ENCODE data around the gene KIF15.
"Not testable (repeated sequence)": the region's sequence is repeated elsewhere in the genome, so short reads cannot be mapped to it uniquely, and the experiment has no call there.

KIF15 gene, protein sequence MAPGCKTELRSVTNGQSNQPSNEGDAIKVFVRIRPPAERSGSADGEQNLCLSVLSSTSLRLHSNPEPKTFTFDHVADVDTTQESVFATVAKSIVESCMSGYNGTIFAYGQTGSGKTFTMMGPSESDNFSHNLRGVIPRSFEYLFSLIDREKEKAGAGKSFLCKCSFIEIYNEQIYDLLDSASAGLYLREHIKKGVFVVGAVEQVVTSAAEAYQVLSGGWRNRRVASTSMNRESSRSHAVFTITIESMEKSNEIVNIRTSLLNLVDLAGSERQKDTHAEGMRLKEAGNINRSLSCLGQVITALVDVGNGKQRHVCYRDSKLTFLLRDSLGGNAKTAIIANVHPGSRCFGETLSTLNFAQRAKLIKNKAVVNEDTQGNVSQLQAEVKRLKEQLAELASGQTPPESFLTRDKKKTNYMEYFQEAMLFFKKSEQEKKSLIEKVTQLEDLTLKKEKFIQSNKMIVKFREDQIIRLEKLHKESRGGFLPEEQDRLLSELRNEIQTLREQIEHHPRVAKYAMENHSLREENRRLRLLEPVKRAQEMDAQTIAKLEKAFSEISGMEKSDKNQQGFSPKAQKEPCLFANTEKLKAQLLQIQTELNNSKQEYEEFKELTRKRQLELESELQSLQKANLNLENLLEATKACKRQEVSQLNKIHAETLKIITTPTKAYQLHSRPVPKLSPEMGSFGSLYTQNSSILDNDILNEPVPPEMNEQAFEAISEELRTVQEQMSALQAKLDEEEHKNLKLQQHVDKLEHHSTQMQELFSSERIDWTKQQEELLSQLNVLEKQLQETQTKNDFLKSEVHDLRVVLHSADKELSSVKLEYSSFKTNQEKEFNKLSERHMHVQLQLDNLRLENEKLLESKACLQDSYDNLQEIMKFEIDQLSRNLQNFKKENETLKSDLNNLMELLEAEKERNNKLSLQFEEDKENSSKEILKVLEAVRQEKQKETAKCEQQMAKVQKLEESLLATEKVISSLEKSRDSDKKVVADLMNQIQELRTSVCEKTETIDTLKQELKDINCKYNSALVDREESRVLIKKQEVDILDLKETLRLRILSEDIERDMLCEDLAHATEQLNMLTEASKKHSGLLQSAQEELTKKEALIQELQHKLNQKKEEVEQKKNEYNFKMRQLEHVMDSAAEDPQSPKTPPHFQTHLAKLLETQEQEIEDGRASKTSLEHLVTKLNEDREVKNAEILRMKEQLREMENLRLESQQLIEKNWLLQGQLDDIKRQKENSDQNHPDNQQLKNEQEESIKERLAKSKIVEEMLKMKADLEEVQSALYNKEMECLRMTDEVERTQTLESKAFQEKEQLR (N-terminal part only)

DNA sequence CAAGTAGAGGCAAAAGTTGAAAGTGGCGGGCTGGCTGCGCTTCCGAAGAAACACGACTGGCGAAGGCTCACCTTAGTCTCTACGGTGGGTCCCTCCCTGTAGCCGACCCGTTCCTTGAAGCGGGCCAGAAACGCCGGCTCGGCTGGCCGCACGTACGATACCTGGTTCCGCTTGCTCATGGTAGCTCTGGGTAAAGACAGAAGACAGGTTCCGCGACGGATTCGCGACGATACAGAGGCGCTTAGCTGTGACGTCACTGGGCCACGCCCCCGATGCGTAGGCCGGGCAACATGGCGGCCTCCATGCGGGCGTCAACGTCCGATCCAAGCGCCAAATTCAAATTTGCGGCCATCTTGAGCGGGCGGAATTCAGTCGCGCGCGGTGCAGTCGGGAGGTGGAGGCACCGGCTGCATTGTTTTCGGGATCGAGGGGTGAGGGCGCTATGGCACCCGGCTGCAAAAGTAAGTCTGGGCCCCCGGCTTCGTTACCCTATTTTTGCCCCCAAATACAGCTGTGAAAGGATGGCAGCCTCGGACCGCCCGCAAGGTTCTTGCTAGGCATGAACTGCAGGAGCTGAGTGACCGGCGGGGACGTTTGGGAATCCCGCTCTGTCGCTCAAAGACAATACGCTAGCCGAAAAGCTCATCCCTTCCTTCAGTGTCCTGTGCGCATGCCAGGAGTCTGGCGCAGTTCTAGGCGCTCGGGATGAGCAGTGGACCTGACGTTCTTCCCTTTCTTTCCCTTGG lies at the start of gene KIF15, which contains the start of gene KIAA1143:
KIF15 (plus strand) TSS at position 371 of the 746 bp plus-strand sequence; CDS start at position 443, 72 bp downstream.
KIAA1143 (minus strand) TSS at position 196 of the 746 bp plus-strand sequence; CDS start at position 179, 17 bp downstream.
- DNase-seq: peak; percentile 97

DNA sequence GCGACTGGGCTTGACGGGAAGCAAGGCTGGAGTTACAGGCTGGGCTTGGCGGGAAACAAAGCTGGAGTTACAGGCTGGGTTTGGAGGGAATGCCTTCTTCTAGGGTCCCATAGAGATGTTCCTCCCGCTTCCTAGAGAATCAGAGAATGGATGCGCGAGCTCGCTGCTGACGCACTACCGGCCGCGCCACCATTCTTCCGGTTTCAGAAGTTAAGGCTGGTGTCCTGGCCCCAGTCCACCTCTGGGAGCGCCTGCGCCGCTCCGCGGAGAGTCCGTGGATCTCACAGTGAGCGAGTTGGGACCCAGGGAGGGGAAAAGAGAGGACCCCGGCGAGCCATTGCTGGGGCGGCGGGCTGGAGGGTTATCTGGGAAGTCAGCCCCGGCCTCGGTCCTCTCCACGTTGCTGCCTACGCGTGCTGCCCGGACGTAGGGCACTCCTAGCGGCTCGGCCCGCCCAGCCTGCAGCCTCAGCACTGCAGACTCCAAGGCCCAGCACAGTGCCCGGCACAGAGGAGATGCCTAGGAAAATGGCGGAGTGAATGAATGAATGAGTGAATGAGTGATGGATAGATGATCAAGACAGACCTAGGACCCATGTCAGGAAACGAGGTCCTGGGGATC lies 49.0 kb upstream of the KIF15 start, which contains the start of gene ZNF502:
ZNF502 (plus strand) TSS at position 206 of the 621 bp plus-strand sequence. CDS start 7,602 bp downstream, outside the sequence.
- DNase-seq: peak; percentile 73

DNA sequence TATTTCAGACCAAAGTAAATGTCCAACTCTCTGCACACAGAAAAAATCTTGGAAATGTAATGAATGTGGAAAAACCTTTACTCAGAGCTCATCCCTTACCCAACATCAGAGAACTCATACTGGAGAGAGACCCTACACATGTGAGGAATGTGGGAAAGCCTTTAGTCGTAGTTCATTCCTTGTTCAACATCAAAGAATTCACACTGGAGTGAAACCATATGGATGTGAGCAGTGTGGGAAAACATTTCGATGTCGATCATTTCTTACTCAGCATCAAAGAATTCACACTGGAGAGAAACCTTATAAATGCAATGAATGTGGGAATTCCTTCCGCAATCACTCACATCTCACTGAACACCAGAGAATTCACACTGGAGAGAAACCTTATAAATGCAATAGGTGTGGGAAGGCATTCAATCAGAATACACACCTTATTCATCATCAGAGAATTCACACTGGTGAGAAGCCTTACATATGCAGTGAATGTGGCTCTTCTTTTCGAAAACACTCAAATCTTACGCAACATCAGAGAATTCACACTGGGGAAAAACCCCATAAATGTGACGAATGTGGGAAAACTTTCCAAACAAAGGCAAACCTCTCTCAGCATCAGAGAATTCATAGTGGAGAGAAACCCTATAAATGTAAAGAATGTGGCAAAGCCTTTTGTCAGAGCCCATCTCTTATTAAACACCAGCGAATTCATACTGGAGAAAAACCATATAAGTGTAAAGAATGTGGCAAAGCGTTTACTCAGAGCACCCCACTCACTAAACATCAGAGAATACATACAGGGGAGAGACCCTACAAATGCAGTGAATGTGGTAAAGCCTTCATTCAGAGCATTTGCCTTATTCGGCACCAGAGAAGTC lies 40.1 kb upstream of the KIF15 start:
- no peak for DNase-seq

DNA sequence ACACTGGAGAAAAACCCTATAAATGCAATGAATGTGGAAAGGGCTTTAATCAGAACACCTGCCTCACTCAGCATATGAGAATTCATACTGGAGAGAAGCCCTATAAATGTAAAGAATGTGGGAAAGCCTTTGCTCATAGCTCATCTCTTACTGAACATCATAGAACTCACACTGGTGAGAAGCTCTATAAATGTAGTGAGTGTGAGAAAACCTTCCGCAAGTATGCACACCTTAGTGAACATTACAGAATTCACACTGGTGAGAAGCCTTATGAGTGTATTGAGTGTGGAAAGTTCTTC lies 39.5 kb upstream of the KIF15 start:
- DNase-seq: no peak

DNA sequence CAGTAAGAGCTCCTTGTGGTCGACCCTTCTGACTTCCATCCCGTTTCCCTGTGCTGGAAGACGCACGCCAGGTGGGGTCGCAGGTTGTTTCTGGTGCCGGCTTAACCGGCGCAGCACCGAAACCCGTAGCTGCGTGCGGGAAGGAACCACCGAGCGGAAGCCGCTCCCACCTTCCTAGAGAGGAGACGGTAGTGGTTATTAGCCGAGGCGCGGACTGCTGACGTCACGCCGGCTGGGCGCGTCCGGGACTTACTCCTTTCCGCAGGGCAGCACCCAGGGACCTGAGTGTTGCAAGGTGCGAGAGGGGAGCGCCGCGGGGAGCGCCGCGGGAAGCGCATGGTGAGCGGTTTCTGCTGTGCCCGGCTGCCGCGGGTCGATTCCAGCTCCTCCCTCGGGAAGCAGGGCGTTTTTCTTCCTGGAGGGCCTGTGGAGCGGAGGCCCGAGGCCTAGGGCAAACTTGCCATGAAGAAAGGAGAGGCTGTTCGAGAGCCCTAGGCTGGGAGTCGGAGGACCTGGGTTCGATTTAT lies 32.1 kb upstream of the KIF15 start, which contains the start of gene ZNF501:
ZNF501 (plus strand) TSS at position 252 of the 527 bp plus-strand sequence. CDS start 4,787 bp downstream, outside the sequence.
- peak; percentile 90 for DNase-seq

DNA sequence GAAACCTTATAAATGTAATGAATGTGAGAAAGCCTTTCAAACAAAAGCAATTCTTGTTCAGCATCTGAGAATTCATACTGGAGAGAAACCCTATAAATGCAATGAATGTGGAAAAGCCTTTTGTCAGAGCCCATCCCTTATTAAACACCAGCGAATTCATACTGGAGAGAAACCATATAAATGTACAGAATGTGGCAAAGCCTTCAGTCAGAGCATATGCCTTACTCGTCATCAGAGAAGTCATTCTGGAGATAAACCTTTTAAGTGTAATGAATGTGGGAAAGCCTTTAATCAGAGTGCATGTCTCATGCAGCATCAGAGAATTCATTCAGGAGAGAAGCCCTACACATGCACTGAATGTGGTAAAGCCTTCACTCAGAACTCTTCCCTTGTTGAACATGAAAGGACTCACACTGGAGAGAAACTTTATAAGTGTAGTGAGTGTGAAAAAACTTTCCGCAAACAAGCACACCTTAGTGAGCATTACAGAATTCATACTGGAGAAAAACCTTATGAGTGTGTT lies 26.9 kb upstream of the KIF15 start:
- no peak for DNase-seq

DNA sequence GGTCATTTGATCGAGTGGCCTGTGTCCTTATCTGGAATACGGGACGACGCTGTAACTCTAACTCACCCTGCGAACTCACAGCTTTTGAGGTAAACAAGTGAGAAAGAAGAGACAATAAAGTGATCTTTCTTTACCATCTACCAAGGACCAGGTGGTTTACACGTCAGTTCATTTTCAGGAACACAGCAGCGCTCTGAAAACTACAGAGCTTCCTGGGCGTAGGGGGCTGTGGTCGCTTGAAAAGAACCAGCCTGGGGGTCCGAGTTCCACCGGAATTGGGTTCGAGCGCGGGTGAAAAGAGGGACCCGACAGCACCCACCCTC lies 532 bp upstream of the KIF15 start:
- DNase-seq: no peak

DNA sequence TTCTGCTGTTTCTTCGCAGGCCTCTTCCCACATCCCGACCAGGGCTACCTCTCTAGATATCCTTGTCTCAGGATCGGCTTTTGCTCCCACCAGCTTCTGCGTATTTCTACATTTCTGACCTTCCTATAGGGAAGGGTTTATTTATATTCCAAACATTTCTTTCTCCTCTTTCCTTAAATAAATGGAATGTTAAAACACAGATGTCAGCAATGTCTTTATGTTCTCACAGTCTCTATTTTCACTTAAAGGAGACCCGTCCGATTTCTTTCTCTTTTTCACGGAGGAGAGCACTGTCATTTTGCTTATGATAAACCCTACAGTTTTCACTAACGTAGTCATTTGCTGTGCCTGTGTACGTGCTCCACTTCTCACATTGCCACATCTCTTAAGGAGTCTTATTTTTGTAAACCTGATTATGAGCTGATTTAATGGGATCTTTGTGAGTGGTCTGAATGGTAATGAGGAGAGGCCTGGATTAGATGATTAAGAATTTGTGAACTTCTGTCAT lies 630 bp downstream of the KIF15 start:
- no peak for DNase-seq

DNA sequence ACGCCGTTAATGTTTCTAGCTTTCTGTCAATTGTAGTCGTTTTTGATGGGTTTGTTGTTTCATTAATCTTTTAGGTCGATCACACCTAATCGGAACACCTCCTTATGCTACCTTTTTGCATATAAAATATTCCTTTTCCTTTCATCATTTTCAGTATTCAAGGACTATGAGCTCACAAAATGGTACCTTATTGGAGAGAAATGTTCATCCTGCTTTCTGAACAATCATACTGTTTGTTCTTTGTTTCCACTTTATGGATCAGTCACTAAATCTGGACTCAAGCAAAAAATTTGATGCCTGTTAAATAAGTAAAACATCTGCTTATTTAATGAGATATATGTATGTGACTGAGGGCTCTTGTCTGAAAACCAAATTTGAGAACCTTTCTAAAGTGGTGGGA lies 1.1 kb downstream of the KIF15 start:
- DNase-seq: no peak

DNA sequence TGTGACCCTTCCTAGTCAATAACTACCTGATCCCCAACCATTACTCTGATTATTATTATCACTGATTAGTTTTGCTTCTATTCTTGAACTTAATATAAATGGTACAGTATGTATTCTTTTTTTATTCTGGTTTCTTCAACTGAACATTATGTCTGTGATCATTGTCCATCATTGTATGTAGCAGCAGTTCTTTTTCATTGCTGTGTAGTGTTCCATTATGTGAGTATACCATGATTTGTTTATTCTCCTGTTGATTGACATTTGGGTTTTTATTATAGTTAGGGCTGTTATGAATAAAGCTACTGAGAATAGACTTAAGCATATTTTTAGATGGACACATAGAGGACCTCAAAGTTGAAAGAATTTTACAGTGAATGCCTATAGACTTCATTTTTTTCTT lies 2.7 kb downstream of the KIF15 start:
- no peak for DNase-seq

DNA sequence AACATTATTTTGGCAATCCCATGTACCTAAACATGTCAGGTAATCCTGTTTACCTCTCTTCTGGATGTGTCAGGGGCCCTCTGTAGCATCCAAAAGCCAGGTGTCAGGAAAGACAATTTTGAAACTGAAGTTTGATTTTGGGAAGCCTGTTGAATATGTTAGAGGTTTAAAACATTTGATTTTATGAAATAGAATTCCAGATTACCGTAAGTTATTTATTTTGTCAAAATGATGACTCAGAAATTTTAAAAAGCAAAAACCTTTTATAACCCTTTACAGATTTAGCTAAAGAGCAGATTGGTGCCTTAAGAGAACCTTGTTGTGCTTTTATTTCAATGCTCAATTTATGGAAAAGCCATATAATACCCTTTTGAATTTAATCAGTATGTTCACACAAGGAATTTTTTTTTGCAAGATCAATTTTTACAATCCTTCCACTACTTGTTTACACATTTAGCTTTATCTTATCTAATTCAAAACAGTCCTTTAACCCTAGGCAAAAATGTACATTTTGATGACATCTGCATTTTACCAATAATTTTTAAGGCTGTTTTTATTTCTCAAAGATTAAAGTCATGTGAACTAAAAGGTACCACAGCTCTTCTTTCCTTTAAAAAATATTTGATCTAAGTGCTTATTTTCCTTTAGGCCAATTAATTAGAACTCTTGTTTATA lies 10.0 kb downstream of the KIF15 start:
- DNase-seq: no peak

DNA sequence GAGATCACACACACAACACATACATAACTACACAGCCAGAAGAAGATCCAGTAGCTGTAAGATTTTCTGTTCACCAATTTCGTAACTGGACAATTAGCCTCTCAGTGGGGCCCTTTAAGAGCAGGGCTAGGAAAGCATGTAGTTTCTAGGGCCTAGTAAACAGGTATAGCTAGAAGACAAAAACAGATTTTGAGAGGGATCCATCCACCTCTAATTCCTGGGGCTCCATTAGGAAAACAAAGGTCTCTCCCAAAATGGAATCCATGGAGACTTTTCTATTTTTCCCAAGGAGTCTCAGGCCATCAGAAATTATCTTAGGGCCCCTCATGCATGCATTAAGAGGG lies 10.5 kb downstream of the KIF15 start:
- no peak for DNase-seq

DNA sequence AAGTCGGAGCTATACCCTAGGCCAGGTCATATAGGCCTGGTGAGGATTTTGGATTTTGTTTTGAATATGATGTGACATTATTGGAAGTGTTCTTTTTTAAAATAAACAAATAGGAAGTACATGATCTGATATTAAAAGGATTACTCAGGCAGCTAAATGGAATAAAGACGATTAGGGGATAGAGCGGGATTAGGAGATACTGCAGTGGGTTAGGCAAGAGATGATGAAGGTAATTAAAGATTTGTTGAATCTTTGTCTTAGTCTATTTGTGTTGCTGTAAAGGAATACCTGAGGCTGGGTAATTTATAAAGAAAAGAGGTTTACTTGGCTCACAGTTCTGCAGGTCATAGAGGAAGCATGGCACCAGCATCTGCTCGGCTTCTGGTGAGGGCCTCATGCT lies 21.3 kb downstream of the KIF15 start:
- DNase-seq: no peak

DNA sequence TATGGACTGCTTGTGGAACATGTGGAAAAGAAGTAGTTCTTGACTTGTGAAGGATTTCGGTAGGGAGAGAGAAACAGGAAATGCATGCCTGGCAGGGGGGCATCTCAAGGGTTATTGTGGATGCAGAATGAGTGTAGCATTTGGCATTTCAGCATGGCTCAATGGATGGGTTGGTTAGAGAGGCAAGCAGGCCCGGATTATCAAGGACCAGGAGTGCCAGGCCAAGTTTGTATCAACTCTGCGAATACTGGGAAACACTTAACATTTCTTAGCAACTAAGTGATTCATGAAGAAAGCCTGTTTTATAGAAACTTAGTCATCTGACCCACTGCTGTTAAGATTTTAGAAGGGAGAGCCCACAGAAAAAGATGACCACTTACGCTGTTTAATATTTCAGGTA lies 33.6 kb downstream of the KIF15 start:
- DNase-seq: no peak

DNA sequence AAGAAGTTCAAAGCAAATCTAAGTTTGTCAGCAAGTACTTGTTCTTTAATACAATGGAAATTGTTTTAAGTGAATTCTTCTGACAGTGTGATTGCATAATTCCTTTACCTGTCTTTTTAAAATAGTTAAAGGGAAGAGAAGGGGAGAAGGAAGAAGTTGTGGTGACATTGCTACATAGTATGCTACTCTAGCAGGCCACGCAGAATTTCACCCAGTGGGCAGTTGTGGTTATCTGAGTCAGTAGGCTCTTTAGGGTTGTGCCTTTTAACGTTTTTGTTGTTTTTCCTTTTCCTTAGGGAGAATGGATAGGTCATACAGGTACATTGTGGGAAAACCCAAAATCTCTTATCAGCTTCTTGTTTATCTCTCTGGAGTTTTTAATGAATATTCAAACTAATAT lies 40.4 kb downstream of the KIF15 start:
- DNase-seq: no peak

DNA sequence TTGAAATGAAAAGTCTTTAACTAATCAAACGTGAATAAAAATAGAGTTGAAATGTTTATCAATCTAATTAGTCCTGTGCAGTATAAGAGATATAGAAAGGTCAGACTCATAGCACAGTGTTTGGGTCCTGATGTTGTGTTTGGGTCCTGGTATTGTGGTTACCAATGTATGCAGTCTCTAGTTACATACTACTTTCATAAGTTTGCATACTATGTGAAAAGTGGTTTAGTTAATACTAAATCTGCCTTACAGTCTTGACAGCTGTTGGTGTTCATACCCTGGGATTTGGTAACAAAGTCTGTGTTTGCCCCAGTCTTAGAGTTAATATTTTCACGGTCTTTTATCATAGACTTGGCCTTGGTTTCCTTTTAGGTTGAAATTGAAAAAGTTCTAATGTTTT lies 41.7 kb downstream of the KIF15 start:
- no peak for DNase-seq

DNA sequence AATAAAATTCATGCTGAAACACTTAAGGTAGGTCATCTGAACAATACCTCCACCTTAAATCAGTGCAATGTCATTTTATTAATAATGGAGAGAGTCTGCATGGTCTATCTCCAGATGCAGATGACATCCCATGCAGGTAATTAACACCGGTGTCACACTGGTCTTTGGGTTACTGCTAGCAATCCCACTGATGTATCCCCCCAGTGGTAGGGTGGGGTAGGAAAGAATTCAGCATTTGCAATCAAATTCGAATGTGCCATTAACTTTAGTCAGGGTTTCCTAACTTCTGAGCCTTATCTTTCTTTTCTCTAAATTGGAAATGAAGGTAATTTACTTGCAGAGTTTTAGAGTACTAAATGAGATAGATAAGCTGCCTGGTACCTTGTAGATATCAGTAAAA lies 44.4 kb downstream of the KIF15 start:
- no peak for DNase-seq

DNA sequence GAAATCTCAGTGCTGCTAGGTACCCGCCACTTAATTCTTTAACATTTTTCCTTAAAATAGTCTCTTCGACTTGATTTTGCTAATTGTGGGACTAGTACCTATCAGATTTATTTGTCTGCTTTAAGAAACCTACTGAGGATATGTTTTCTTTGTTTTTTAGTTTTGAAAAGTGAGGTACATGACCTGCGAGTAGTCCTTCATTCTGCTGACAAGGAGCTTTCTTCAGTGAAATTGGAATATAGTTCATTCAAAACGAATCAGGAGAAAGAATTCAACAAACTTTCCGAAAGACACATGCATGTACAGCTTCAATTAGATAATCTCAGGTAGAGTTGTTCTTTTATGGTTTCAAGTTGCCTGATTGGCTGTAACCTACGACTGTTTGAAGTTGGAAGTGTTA lies 53.2 kb downstream of the KIF15 start:
- no peak for DNase-seq

DNA sequence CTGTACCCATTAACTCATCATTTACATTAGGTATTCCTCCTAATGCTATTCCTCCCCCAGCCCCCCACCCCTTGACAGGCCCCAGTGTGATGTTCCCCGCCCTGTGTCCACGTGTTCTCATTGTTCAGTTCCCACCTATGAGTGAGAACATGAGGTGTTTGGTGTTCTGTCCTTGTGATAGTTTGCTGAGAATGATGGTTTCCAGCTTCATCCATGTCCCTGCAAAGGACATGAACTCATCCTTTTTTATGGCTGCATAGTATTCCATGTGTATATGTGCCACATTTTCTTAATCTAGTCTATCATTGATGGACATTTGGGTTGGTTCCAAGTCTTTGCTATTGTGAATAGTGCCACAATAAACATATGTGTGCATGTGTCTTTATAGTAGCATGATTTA lies 54.7 kb downstream of the KIF15 start:
- DNase-seq: not testable (repeated sequence)
